Measurements from ENCODE around the gene GAST.

DNA sequence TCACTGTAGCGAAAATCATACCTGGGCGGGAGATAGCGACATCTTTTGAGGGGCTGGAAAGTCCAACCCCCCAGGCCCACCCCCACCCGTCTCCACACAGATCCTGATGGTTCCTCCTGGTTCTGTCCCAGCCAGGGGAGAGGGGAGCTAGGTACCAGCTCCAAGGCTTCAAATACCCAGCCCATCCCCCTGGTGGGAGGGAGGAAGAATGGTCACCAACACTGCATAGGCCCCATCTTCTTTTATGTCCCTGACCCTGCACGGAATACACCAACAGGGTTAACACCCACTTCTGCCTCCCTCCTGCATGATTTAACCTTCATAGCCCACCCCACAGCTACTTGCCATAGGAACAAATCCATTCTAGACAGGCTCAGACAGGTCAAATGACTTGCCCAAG is 13.0 kb downstream of the GAST start:
- TF ChIP-seq CTCF (IDR thresholded peaks at IDR 0.05), result no peak
- TF ChIP-seq EP300 (IDR thresholded peaks at IDR 0.05; ENCODE audit: low read depth), result no peak
- TF ChIP-seq POLR2A (IDR thresholded peaks at IDR 0.05), result no peak
- no peak for TF ChIP-seq POLR2AphosphoS5 (IDR thresholded peaks at IDR 0.05)

Data from transverse colon (tissue), 4 donors.